ENCODE results near the gene RPS4Y1. TPM values are rescaled to one million over a fixed set of nuclear protein-coding genes. Genes with fewer than 3 reads are reported as not detected.

Gene RPS4Y1
- total RNA-seq, 1 experiment from 2014 or later: 176 TPM

DNA sequence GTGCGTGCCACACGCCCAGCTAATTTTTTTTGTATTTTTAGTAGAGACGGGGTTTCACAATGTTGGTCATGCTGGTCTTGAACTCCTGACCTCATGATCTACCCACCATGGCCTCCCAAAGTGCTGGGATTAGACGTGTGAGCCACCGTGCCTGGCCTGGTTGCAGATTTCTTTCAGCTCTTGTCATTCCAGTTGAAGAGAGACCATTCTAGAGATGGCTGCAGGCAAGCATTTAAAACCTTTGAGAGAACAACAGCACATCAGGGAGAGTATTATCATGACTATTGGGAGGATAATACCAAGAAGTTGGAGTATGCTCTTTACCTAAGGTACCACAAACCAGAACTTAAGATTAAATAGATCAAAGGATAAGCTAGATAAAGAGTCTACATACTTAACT lies 12.9 kb upstream of the RPS4Y1 start:
- H2AFZ ChIP-seq (ENCODE audit: low read depth, low read length, poor library complexity, severe bottlenecking): no peak overlapping the region
- H4K20me1 ChIP-seq (ENCODE audit: insufficient read depth): no peaks in the 10 kb centered on the region
- TF ChIP-seq ELF1 (IDR thresholded peaks at IDR 0.05; ENCODE audit: borderline replicate concordance, low read depth) (no peak), EGR1 (IDR thresholded peaks at IDR 0.05; ENCODE audit: low read depth) (no peak), YY1 (IDR thresholded peaks at IDR 0.05; ENCODE audit: extremely low read depth, insufficient replicate concordance, low read depth, low read length) (no peak), RAD21 (IDR thresholded peaks at IDR 0.05; ENCODE audit: low read depth) (no peak), POLR2AphosphoS5 (IDR thresholded peaks at IDR 0.05; ENCODE audit: low read depth, low read length) (no peak), SIN3A (IDR thresholded peaks at IDR 0.05; ENCODE audit: low read depth) (no peak), ZFX (IDR thresholded peaks at IDR 0.05) (no peak), SRF (IDR thresholded peaks at IDR 0.05; ENCODE audit: low read depth) (no peak), ZNF274 (IDR thresholded peaks at IDR 0.05; ENCODE audit: low read depth, low read length) (no peak)
- TF ChIP-seq, protein P1, sequence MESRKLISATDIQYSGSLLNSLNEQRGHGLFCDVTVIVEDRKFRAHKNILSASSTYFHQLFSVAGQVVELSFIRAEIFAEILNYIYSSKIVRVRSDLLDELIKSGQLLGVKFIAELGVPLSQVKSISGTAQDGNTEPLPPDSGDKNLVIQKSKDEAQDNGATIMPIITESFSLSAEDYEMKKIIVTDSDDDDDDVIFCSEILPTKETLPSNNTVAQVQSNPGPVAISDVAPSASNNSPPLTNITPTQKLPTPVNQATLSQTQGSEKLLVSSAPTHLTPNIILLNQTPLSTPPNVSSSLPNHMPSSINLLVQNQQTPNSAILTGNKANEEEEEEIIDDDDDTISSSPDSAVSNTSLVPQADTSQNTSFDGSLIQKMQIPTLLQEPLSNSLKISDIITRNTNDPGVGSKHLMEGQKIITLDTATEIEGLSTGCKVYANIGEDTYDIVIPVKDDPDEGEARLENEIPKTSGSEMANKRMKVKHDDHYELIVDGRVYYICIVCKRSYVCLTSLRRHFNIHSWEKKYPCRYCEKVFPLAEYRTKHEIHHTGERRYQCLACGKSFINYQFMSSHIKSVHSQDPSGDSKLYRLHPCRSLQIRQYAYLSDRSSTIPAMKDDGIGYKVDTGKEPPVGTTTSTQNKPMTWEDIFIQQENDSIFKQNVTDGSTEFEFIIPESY (IDR thresholded peaks at IDR 0.05; ENCODE audit: extremely low read depth, insufficient replicate concordance, low read length): no peak
- TF ChIP-seq, protein P2, sequence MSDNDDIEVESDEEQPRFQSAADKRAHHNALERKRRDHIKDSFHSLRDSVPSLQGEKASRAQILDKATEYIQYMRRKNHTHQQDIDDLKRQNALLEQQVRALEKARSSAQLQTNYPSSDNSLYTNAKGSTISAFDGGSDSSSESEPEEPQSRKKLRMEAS (IDR thresholded peaks at IDR 0.05): no peak
- no peaks in the 10 kb centered on the region for H3K9me2 ChIP-seq (ENCODE audit: insufficient read depth)
- H3K27me3 ChIP-seq (ENCODE audit: insufficient read depth, low read length): no peaks in the 10 kb centered on the region
- ChIA-PET RAD21 (ENCODE audit: low non-redundant PET in 1 of 2, low total read pairs in 2 of 2, uncharacterized antibody in 2 of 2, unreplicated experiment in 2 of 2) (no interaction called here), CTCF (no interaction called here), POLR2A (no interaction called here)
- no peak overlapping the region for H3K4me3 ChIP-seq (replicated peaks in 1 of 2; ENCODE audit: low read depth in 1 of 2, low read length in 2 of 2)
- intact Hi-C loops (cut with micrococcal nuclease): no loop called here
- H3K79me2 ChIP-seq (ENCODE audit: insufficient read depth, low read length): no peaks in the 10 kb centered on the region
- DNase-seq (ENCODE audit: low read depth, low spot score) (no peak), ATAC-seq (no peak)
- no peak overlapping the region for H3K4me2 ChIP-seq (ENCODE audit: low read length)
- no peaks in the 10 kb centered on the region for H3K9me3 ChIP-seq (ENCODE audit: control insufficient read depth in 1 of 2, insufficient read depth in 1 of 2, low read depth in 1 of 2, low read length in 2 of 2)
- BruUV-seq (replicated peaks): no TSS peak
- no peak overlapping the region for H3K27ac ChIP-seq (ENCODE audit: low read depth, low read length)
- no peaks in the 10 kb centered on the region for H3K36me3 ChIP-seq (ENCODE audit: control insufficient read depth in 1 of 2, insufficient read depth in 2 of 2, low read length in 2 of 2)
- H3K9ac ChIP-seq (ENCODE audit: low read length): no peak overlapping the region
- H3K4me1 ChIP-seq (ENCODE audit: control insufficient read depth in 1 of 2, insufficient read depth in 2 of 2, low read length in 2 of 2): no peaks in the 10 kb centered on the region
